ENCODE results near the gene NT5E.

DNA sequence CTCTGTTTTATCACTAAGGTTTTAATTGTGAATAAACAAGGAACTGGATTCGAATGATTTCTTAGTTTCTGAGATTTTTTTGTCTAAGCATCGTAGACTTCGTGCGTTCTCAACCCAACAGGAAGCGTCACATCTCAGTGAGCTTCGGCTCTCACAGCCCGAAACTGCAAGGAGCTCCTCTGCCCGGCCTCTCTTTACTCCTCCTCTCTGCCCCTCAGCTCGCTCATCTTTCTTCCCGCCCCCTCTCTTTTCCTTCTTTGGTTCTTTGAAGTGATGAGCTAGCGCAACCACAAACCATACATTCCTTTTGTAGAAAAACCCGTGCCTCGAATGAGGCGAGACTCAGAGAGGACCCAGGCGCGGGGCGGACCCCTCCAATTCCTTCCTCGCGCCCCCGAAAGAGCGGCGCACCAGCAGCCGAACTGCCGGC, 480 bp upstream of the NT5E start:
- TF ChIP-seq, protein P1, sequence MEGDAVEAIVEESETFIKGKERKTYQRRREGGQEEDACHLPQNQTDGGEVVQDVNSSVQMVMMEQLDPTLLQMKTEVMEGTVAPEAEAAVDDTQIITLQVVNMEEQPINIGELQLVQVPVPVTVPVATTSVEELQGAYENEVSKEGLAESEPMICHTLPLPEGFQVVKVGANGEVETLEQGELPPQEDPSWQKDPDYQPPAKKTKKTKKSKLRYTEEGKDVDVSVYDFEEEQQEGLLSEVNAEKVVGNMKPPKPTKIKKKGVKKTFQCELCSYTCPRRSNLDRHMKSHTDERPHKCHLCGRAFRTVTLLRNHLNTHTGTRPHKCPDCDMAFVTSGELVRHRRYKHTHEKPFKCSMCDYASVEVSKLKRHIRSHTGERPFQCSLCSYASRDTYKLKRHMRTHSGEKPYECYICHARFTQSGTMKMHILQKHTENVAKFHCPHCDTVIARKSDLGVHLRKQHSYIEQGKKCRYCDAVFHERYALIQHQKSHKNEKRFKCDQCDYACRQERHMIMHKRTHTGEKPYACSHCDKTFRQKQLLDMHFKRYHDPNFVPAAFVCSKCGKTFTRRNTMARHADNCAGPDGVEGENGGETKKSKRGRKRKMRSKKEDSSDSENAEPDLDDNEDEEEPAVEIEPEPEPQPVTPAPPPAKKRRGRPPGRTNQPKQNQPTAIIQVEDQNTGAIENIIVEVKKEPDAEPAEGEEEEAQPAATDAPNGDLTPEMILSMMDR (conservative IDR thresholded peaks at IDR 0.05; ENCODE audit: low read length) = no peak
- no peak for TF ChIP-seq EZH2phosphoT487 (IDR thresholded peaks at IDR 0.05; ENCODE audit: borderline replicate concordance)

Data from Loucy (cell line).